PFSK-1 (cell line): ENCODE results near the gene RASA2.

Experiments
- POLR2AphosphoS5 ChIP-seq: IDR thresholded peaks from 2 replicates; pipeline ENCODE4 v1.6.1; 2012; ENCODE audit warnings: low read depth, mild to moderate bottlenecking, control low read depth, low read length, moderate library complexity
- REST ChIP-seq, 2 experiments: IDR thresholded peaks; 2 replicates each; pipeline versions ENCODE4 v1.6.1 to v1.8.0; 2011 to 2012; ENCODE audit warnings: low read depth in 2 of 2, low read length in 2 of 2, control low read depth in 1 of 2, inconsistent platforms in 1 of 2, mild to moderate bottlenecking in 1 of 2, moderate library complexity in 1 of 2; ENCODE audit not compliant: insufficient read depth in 1 of 2

- no peak for TF ChIP-seq POLR2AphosphoS5
- no peak for TF ChIP-seq REST (IDR thresholded peaks at IDR 0.05; ENCODE audit: insufficient read depth in 1 of 2, low read depth in 2 of 2, low read length in 2 of 2)
These were observed 53.7 kb downstream of the RASA2 start for GRCh38 chr3:141540531-141540930.
